RPMI8226 (cell line): ENCODE measurements around the gene ANKRD13B.

Source experiments
- DNase-seq: peaks from one replicate; pipeline ENCODE4 v3.0.0-alpha.2; 2015

The ANKRD13B gene

DNA sequence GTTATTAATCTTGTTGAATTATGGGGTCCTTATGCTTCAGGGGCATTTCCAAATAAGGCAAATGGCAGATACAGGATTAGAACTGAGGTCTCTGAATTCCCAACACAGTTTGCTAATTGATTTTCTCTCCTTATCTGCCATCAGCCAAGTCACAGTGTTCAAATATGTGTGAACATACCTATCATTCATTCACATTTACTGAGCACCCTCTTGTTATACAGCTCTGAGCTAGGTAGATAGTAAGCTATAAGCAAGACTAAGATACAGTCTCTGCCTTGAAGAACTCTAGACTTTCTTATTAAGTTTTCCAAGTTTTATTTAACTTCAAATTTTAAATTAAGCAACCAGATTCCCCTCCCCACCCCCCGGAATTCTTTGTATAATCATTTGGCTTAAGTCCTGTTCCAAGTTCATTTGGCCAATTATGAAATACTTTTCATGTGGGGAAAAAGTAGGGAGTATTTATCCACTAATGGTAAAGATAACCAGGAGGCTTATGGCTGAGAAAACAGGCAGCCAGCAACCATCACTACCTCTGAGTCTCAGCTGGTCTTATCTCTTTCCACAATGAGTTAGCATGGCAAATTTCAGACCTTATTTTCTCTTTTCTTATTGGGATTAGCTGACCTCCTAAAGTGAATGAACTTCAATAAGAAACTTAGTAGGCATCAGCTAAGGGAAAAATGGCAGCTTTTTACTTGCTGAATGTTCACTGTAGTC is 61.2 kb downstream of the ANKRD13B start:
- DNase-seq, result no peak

DNA sequence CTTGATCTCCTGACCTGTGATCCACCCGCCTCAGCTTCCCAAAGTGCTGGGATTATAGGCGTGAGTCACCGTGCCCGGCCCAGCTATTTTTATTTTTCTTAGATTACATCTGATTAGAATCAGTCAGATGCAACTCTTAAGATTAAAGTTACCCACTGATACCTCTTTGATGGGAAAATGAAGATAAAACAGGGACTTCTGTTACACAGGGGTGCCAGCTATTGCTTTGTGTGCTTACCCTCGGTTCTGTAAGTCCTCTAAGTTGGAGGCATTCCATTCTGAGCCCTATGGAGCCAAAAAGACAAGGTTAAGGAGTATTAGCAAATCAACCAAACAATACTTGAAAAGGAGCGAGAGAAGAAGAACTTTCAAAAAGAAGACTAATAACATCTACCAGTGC is 62.4 kb downstream of the ANKRD13B start:
- no peak for DNase-seq

DNA sequence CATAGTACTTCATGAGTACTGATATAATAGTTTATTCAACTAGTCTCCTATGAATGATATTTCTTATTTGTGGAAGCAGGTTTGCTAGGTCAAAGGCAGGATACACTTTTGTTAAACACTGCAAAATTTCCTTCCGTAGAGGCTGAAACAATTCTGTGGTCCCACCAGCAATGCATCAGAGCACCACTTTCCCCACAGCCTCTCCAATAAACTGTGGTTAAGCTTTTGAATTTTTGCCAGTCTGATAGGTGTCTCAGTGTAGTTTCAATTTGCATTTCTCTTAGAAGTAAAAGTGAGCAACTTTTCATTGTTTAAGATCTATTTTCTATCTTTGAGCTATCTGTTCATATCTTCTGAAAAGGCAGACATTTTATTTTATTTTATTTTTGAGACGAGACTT is 66.2 kb downstream of the ANKRD13B start:
- no peak for DNase-seq

DNA sequence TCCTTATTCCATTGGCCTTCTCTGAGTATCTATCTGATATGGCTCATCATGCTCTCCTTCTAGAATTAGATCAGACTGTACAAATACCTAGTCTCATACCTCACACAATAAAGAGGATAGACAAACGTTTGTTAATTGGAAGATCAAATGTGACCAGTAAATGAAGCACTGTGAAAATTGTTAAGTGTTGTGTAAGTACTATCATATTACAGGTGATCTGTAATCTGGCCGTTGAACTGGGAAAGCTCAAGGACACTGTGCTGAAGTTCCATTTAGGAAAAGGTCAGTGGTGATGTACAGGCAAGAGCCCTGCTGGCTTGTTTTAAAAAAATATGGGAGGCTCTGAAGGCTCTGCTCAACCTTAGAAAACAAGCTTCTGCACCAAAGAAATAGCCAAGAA is 68.3 kb downstream of the ANKRD13B start:
- DNase-seq, result no peak

DNA sequence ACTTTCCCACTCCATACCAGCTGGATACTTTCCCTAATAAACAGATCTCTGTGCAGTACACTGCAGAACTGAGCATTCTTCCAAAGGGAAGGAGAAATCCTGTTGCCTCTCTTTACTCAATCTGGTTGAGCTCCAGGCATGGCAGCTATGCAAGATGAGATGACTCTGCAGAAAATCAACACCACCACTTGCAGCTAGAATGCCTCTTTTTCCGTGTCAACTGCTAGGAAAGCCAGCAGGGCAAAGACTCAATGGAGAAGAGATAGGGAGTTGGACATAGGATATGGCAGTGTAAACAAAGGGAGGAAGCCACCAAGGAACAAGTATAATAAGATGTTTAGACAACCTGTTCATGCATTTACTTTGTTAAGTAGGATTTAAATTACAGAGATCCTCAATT is 70.2 kb downstream of the ANKRD13B start:
- DNase-seq, result no peak
